GM19397 (cell line): Measurements from ENCODE around the gene TRAPPC10.

Experiments
- ATAC-seq: cut with Tn5 transposase; IDR thresholded peaks from one replicate; pipeline ENCODE4 v1.9.1; 2021; ENCODE audit warnings: mild to moderate bottlenecking, moderate library complexity; ENCODE audit not compliant: unreplicated experiment

TRAPPC10 gene

GRCh38 chr21:44011579-44012473, at the start of gene TRAPPC10:
Gene TRAPPC10 (plus strand): TSS chr21:44012309. CDS start chr21:44012494, 185 bp downstream.
- peak; percentile 57 for ATAC-seq

GRCh38 chr21:43965911-43966585, 46.1 kb upstream of the TRAPPC10 start:
- no peak for ATAC-seq

- no peak for ATAC-seq
Observed at GRCh38 chr21:43966946-43967512, 45.1 kb upstream of the TRAPPC10 start.

DNA sequence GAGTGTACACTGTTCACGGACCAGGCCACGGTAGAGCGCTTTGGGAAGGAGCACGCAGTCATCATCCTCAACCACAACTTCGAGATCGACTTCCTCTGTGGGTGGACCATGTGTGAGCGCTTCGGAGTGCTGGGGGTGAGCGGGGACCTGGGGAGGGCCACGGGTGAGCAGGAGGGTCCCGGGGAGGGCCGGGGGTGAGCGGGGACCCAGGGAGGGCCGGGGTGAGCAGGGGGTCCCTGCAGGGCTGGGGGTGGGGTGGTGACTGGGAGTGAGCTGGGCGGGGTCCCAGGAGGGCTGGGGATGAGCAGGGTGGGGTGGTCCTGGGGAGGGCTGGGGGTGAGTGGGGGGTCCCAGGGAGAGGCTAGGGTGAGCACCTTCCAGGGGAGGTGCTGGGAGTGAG, 44.1 kb upstream of the TRAPPC10 start:
- ATAC-seq: no peak

DNA sequence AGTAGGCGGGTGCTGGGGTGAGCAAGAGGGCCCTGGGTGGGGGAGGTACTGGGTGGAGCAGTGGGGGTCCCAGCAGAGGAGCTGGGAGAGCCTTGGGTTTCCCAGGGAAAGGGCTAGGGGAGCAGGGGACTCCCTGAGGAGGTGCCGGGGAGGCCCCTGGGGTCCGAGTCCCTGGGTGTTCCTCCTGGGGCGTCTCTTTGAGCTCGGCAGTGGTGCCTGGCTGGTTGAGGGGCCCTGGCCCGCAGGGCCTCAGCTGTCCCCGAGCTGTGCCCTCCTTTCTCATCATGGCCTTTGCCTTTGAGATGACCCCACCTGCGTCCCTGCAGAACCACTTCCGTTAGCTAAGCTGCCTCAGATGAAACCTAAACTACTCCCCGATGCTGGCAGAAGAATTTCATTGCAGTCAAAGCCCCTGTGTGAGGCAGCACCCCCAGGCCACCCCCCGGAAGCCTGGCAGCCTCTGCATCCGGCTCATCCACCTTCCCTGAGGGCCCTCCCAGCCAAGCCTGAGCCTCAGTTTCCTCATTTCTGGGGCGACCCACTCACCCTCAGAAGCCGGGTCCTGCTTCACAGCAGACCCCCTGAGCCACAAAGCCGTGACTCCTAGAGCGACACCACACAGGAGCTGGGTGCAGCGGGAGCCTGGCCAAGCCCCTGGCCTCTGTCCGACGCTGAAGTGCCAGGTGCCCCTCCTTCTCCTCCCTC, 43.5 kb upstream of the TRAPPC10 start:
- no peak for ATAC-seq

DNA sequence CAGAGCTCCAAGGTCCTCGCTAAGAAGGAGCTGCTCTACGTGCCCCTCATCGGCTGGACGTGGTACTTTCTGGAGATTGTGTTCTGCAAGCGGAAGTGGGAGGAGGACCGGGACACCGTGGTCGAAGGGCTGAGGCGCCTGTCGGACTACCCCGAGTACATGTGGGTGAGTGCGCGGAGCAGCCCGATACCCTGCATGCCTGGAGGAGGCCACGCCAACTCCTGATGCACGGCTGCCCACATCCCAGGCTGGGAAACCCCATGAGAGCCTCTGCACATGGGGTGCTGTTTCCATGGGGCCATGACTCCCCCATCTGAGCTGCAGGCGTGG, 43.0 kb upstream of the TRAPPC10 start:
- ATAC-seq: no peak

DNA sequence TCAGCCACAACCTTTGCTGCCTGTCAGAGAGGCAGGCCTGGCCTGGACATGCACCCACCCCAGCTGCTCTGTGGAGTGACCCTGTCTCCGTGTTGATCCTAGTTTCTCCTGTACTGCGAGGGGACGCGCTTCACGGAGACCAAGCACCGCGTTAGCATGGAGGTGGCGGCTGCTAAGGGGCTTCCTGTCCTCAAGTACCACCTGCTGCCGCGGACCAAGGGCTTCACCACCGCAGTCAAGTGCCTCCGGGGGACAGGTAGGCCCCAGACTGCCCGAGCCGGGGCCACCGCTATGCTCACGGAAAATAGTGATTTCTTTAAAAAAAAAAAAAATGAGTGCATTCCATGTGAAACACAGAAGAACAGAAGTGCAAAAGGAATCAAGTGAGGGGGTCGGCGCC, 41.6 kb upstream of the TRAPPC10 start:
- no peak for ATAC-seq

DNA sequence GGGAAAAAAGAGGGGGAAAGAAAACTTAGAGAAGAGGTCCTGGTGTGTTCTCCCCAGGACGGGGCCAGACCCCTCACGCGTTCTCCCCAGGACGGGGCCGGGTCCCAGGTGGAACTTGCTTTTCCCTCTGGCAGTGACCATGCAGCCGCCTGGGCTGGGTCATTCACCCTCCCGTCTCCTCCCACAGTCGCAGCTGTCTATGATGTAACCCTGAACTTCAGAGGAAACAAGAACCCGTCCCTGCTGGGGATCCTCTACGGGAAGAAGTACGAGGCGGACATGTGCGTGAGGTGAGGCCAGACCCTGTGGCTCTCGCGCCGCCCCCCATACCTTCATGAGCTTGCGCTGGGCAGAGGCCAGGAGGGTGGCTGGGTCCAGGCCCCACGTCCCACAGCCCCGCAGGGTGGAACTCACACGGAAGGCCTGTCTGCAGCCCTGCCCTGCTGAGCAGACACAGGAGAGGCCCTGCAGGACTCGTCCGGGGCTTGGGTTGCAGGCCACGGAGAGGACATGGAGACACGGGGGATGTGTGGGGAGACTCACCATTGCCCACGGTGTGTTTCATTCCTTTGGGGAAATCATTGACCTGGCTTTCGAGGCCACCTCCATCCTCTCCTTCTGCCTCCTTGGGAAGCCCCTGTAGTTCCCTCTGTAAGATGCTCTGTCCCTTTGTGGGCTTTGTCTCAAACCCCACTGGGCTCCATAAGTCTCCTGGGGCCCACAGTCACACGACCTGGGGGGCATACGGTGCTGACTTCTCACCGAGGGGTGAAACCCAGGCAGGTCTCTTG, 40.7 kb upstream of the TRAPPC10 start:
- ATAC-seq: no peak

- ATAC-seq: no peak
Observed at GRCh38 chr21:43971992-43972255, 40.2 kb upstream of the TRAPPC10 start.

GRCh38 chr21:43972850-43973633, 39.1 kb upstream of the TRAPPC10 start:
- ATAC-seq: no peak

GRCh38 chr21:43973634-43973955, 38.5 kb upstream of the TRAPPC10 start:
- no peak for ATAC-seq

GRCh38 chr21:43974791-43975468, 37.2 kb upstream of the TRAPPC10 start:
- ATAC-seq: no peak

GRCh38 chr21:43975469-43976098, 36.5 kb upstream of the TRAPPC10 start:
- ATAC-seq: peak; percentile 56

DNA sequence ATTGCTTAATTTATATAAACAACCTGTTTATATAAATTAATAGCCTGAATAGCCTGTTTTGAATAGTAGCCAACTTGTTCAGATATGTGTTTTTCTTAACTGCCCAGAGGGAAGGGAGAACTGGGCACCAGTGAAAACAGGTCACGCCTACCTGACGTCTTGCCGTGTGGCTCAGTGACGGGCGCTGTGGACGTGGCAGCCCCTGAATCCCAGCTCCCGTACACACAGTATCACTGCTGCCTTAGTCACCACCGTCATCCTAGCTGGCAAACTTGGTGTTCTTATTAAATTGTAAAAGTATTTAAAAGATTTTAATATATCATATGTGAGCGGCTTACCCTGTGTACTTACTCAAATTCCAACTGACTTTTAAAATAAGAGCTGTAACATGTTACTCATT, 35.4 kb upstream of the TRAPPC10 start:
- ATAC-seq: no peak

DNA sequence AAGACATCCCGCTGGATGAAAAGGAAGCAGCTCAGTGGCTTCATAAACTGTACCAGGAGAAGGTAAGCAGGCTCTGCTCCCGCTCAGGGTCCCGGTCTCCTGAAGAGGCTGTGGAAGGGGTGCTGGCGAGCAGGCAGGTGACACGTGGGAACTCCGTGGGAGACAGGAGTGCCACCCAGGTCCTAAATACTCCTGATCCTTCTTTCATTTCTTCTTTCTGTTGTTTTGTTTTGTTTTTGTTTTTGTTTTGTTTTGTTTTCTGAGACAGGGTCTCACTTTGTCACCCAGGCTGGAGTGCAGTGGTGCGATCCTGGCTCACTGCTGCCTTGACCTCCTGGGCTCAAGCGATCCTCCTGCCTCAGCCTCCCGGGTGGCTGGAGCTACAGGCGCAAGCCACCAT, 34.0 kb upstream of the TRAPPC10 start:
- no peak for ATAC-seq

DNA sequence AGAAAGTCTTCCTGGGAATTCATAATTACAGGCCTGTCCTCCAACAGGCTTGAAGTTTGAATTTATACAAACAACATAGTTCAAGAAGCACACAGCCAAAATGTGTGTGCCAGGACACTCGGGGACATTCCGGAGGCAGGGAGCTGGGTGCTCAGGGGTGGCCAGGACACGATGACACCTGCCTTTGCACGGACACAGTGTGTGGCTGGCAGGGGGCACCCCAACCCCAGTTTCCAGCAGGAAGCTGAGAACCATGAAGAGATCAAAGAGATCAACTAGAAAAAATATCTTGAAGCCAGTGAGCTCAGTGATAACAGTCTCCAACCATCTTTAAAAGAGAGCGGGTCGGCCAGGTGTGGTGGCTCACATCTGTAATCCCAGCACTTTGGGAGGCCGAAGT, 32.5 kb upstream of the TRAPPC10 start:
- ATAC-seq: no peak

DNA sequence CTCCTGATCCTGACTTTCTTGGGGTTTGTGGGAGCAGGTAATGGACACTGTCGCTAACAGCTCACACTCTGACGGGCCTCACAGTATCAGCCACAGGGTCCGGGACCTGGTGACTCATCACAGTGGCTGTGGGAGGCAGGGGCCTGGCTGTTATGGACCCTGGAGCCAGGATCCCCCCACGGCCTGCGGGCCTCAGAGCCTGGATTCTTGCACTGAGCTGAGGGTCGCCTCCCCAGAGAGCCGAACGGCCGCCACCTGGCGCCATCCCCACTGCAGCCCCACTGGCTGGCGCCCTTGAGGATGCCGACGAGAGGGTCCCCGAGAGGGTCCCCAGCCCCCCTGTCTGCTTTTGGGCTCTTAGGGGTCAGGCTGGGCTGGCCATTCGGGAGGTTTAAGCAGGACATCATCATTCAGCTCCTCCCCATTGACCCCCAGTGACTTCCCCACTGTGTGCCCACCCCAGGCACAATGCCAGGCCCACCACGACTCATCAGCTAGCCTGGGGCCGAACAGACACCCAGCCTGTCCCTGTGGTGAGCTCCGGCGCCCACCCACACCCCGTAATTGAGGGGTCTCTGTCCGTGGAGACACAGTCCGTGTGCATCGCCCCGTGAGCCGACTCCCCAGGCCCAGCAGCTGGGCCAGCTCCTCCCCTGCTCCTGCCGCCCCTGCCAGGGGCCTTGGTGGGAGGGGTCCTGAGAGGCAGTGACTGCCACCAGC, 30.8 kb upstream of the TRAPPC10 start:
- ATAC-seq: no peak

DNA sequence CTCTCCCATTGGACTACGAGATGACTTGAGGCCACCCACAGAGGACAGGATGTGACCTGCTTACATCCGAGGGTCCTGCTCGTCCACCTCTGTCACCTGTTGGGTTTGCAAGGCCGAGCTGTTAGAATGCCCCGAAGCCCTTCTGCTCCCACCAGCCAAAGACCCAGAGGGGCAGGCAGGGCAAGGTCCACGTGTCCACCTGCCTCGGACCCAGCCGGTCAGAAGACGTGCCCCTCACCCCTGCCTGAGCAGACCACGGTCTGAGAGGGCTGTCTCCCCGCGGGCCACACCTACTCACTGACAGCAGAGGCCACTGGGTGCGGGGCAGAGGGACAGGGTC, 30.3 kb upstream of the TRAPPC10 start:
- no peak for ATAC-seq
